NCI-H2081 treated with DMSO at 0.1 percent for 48 hours (cell line): ENCODE results near the gene SCIN.
"Not testable (repeated sequence)": the region's sequence is repeated elsewhere in the genome, so short reads cannot be mapped to it uniquely, and the experiment has no call there.

ENCODE experiments used
- DNase-seq: peaks from one replicate; lab custom pipeline; 2025; lab: John Stamatoyannopoulos, UW

Gene SCIN

GRCh38 chr7:12688485-12689170 lies 118.1 kb downstream of the SCIN start:
- DNase-seq: not testable (repeated sequence)

- DNase-seq: no peak
Measured at GRCh38 chr7:12689451-12689850, 118.9 kb downstream of the SCIN start.

- DNase-seq: no peak
Measured at GRCh38 chr7:12690041-12690878, 119.7 kb downstream of the SCIN start.

- not testable (repeated sequence) for DNase-seq
Measured at GRCh38 chr7:12691388-12691787, 120.9 kb downstream of the SCIN start.

GRCh38 chr7:12692035-12692434 lies 121.5 kb downstream of the SCIN start:
- DNase-seq: no peak

DNA sequence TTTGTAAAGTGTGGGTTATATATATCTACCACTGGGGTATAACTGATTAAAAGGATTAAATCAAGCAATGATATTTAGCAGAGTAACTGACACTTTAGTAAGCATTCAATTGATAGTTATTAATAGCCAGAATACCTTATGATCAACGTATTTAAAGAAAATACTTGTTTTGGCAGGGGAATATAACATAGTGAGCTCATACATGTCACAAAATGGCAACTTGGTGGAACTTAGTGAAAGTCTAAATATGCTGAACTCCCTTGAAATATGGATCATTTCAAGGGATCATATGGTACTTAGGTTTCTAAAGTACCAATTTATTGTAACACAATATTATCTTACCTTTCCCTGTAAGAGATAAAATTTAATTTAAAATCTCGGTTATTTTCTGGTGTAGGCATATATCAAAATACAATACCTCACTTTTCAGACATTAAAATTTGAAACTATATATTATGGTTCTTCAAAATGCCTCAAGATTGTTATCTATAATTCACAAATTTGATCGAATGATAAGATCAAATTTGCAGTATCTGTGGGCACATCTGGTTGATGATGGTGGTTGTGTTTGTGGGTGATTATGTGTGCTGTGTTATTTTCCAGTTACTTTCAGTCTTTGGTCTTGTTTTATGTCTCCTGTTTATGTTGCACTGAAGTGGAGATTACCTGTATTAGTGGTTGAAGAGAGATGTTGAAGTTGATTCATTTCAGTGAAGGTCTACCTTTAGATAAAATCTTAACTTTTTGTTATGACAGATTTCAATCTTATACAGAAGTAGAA lies 122.1 kb downstream of the SCIN start:
- no peak for DNase-seq

DNA sequence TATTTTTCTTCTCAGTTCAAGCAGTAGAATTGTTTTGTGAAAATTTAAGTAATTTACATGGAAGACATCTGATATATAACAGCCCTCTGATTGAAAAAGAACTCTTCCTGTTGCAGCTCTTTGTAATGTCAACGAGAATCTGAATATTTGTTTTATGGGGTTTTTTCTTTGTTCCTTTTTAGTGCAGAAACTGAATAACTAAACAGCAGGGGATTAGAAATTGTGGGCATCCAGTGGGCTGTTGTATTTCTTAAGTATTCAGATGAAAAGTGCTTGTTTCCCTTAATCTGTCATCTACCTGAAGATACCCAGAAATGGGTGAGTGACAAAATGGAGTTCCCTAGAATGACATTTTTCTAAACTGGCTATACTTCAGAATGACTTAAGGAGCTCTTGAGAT lies 124.3 kb downstream of the SCIN start:
- DNase-seq: no peak

GRCh38 chr7:12695965-12696364 lies 125.4 kb downstream of the SCIN start:
- DNase-seq: no peak

- no peak for DNase-seq
Measured at GRCh38 chr7:12699299-12699698, 128.8 kb downstream of the SCIN start.

DNA sequence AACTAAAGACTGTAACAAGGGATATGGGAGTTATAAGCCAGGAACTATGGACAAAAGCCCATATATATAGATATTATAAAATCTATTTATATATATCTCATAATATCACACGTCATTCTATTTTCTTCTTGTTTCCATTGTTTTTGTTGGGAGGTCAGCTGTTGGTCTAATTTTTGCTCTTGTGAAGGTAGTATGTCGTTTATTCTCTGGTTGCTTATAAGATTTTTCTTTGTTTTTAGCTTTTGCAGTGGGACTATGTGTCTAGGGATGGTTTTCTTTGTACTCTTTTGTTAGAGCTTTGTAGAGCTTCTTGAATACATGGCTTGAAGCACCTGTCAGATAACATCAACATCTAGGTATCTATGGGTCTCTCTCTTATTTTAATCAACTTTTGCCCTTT lies 130.9 kb downstream of the SCIN start:
- no peak for DNase-seq

GRCh38 chr7:12703881-12704280 lies 133.4 kb downstream of the SCIN start:
- DNase-seq: no peak

DNA sequence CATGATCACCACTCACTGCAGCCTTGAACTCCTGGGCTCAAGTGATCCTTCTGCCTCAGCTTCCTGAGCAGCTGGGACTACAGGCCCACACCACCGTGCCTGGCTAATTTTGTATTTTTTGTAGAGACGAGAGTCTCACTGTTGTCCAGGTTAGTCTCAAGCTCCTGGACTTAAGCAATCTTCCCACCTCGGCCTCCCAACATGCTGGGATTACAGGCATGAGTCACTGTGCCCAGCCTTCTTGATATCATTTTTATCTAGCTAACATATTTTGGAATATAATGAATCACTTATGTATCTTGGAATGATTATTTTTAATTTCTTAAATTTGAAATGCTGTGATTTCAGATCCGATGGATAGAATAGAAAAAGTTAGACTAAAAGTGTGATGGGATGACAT lies 135.4 kb downstream of the SCIN start:
- no peak for DNase-seq

GRCh38 chr7:12706900-12707536 lies 136.5 kb downstream of the SCIN start:
- DNase-seq: peak; percentile 72

DNA sequence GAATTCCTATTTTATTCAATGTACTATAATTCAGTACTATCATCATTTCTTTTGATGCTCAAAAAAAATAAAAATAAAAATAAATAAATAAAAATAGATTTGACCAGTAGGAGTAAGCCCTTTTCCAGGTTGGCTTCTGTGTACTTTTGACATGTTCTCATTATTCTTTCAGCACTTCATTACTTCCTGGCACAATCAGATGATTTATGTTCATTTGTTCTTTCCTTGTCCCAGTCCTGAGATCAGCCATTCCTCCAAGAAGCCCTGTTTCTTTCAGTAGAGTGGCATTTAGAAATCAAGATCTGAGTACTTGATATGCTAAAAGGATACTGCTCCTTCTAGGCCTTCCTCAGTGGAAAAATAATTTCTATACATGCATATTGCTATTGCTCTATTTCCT lies 137.8 kb downstream of the SCIN start:
- no peak for DNase-seq
